Mesenchymal stem cell (in vitro differentiated cells and primary cell): Measurements from ENCODE around the gene PKIB.

Experiments used
- DNase-seq: peaks from one replicate; pipeline ENCODE4 v3.0.0-alpha.2; 2013
- H2AFZ ChIP-seq: one replicate; pipeline ENCODE4 v1.6.1; 2013; ENCODE audit warnings: low read depth, mild to moderate bottlenecking, control low read depth, inconsistent platforms, low read length, moderate library complexity
- H2AK5ac ChIP-seq: 2 replicates; pipeline ENCODE4 v1.6.1; 2013; ENCODE audit warnings: low read length, moderate library complexity, mild to moderate bottlenecking, inconsistent platforms; ENCODE audit not compliant: severe bottlenecking
- H2BK120ac ChIP-seq: one replicate; pipeline ENCODE4 v1.6.1; 2013; ENCODE audit warnings: low read depth, mild to moderate bottlenecking, inconsistent platforms, low read length, moderate library complexity
- H2BK12ac ChIP-seq, 2 experiments: one replicate each; pipeline ENCODE4 v1.6.1; 2013; ENCODE audit warnings: inconsistent platforms in 2 of 2, low read length in 2 of 2, mild to moderate bottlenecking in 2 of 2, moderate library complexity in 2 of 2, control low read depth in 1 of 2
- H2BK15ac ChIP-seq: one replicate; pipeline ENCODE4 v1.6.1; 2013; ENCODE audit warnings: mild to moderate bottlenecking, low read depth, inconsistent platforms; ENCODE audit not compliant: poor library complexity, severe bottlenecking
- H2BK5ac ChIP-seq: 2 replicates; pipeline ENCODE4 v1.6.1; 2013; ENCODE audit warnings: low read depth, mild to moderate bottlenecking, low read length, control low read depth, inconsistent platforms; ENCODE audit not compliant: poor library complexity, severe bottlenecking
- H3K14ac ChIP-seq, 2 experiments: one replicate each; pipeline ENCODE4 v1.6.1; 2013; ENCODE audit warnings: inconsistent platforms in 2 of 2, low read length in 2 of 2, control low read depth in 1 of 2, mild to moderate bottlenecking in 1 of 2, moderate library complexity in 1 of 2
- H3K18ac ChIP-seq, 2 experiments: one replicate each; pipeline ENCODE4 v1.6.1; 2013; ENCODE audit warnings: inconsistent platforms in 2 of 2, low read length in 2 of 2, control low read depth in 1 of 2, low read depth in 1 of 2, mild to moderate bottlenecking in 1 of 2
- H3K23ac ChIP-seq, 2 experiments: one replicate each; pipeline ENCODE4 v1.6.1; 2013; ENCODE audit warnings: inconsistent platforms in 2 of 2, low read length in 2 of 2, mild to moderate bottlenecking in 2 of 2, moderate library complexity in 2 of 2, control low read depth in 1 of 2
- H3K27ac ChIP-seq: 2 replicates; pipeline ENCODE4 v1.5.1; 2013; ENCODE audit warnings: mild to moderate bottlenecking, moderate library complexity, low read length, control low read depth, inconsistent platforms; ENCODE audit not compliant: poor library complexity, severe bottlenecking
- H3K27me3 ChIP-seq, 2 experiments: 2 replicates each; pipeline versions ENCODE4 v1.6.1 to v1.7.0; 2013; ENCODE audit warnings: low read length in 2 of 2, mild to moderate bottlenecking in 2 of 2, moderate library complexity in 2 of 2, control low read depth in 1 of 2, inconsistent platforms in 1 of 2; ENCODE audit not compliant: control insufficient read depth in 1 of 2, insufficient read depth in 1 of 2
- H3K36me3 ChIP-seq, 2 experiments: 2 replicates each; pipeline versions ENCODE4 v1.6.1 to v1.7.0; 2013; ENCODE audit warnings: low read length in 2 of 2, control low read depth in 1 of 2, inconsistent platforms in 1 of 2, low read depth in 1 of 2, mild to moderate bottlenecking in 1 of 2; ENCODE audit not compliant: insufficient read depth in 2 of 2, control insufficient read depth in 1 of 2
- H3K4ac ChIP-seq, 2 experiments: one replicate each; pipeline ENCODE4 v1.6.1; 2013; ENCODE audit warnings: inconsistent platforms in 2 of 2, low read length in 2 of 2, mild to moderate bottlenecking in 2 of 2, moderate library complexity in 2 of 2, control low read depth in 1 of 2, low read depth in 1 of 2
- H3K4me1 ChIP-seq: 2 replicates; pipeline ENCODE4 v1.6.1; 2013; ENCODE audit warnings: low read depth, low read length, control low read depth; ENCODE audit not compliant: control insufficient read depth, insufficient read depth
- H3K4me2 ChIP-seq: 2 replicates; pipeline ENCODE4 v1.6.1; 2013; ENCODE audit warnings: low read length, mild to moderate bottlenecking, inconsistent platforms; ENCODE audit not compliant: poor library complexity, severe bottlenecking
- H3K4me3 ChIP-seq, 2 experiments: 2 replicates each; pipeline versions ENCODE4 v1.5.1 to v1.7.0; 2013; ENCODE audit warnings: low read length in 2 of 2, mild to moderate bottlenecking in 2 of 2, control low read depth in 1 of 2, low read depth in 1 of 2; ENCODE audit not compliant: insufficient read depth in 1 of 2
- H3K79me1 ChIP-seq: replicated peaks from 2 replicates; pipeline ENCODE4 v1.6.1; 2013; ENCODE audit warnings: mild to moderate bottlenecking, control low read depth, low read length, inconsistent platforms; ENCODE audit not compliant: poor library complexity, severe bottlenecking
- H3K9ac ChIP-seq: 2 replicates; pipeline ENCODE4 v1.7.0; 2013; ENCODE audit warnings: mild to moderate bottlenecking, low read length, moderate library complexity
- H3K9me3 ChIP-seq: 2 replicates; pipeline ENCODE4 v1.7.0; 2013; ENCODE audit warnings: mild to moderate bottlenecking, low read length; ENCODE audit not compliant: control insufficient read depth
- H4K8ac ChIP-seq: one replicate; pipeline ENCODE4 v1.6.1; 2013; ENCODE audit warnings: inconsistent platforms, mild to moderate bottlenecking, low read length, moderate library complexity
- H4K91ac ChIP-seq: one replicate; pipeline ENCODE4 v1.6.1; 2013; ENCODE audit warnings: mild to moderate bottlenecking, low read length, inconsistent platforms
- WGBS: methylation state at CpG from one replicate; pipeline ENCODE4 v1.1.7; 2013; ENCODE audit warnings: mixed read lengths; 5-methylcytosine and 5-hydroxymethylcytosine counted together

Gene PKIB

GRCh38 chr6:122697458-122697857 lies 87.3 kb downstream of the PKIB start:
- Histone ChIP-seq H4K91ac (no peak overlapping the region), H2BK5ac (peak overlapping the region; percentile 46), H3K36me3 (peaks cover 0 to 6% of the 10 kb centered on the region in 2 experiments), H3K9ac (no peak overlapping the region), H3K14ac (no peak overlapping the region), H3K27ac (no peak overlapping the region), H3K4me3 (no peak overlapping the region), H3K18ac (peak overlapping the region in 1 of 2 experiments; percentile 19), H3K9me3 (no peaks in the 10 kb centered on the region), H2BK15ac (no peak overlapping the region), H2AFZ (no peak overlapping the region), H2AK5ac (peak overlapping the region; percentile 61), H2BK12ac (no peak overlapping the region), H3K4ac (no peak overlapping the region), H3K4me1 (peaks cover 11% of the 10 kb centered on the region), H3K4me2 (no peak overlapping the region), H2BK120ac (no peak overlapping the region), H3K27me3 (no peaks in the 10 kb centered on the region), H4K8ac (no peak overlapping the region), H3K79me1 (peaks cover 13% of the 10 kb centered on the region), H3K23ac (no peak overlapping the region)
- 95% methylated on average over 1 of the region's 1 CpG for WGBS
- DNase-seq: no peak

GRCh38 chr6:122701666-122702065 lies 91.5 kb downstream of the PKIB start:
- H2AK5ac ChIP-seq: no peak overlapping the region
- no peak for DNase-seq
- no peak overlapping the region for H3K4me2 ChIP-seq

GRCh38 chr6:122702841-122703240 lies 92.6 kb downstream of the PKIB start:
- Histone ChIP-seq H3K4ac (no peak overlapping the region), H3K23ac (no peak overlapping the region), H4K8ac (no peak overlapping the region), H3K9ac (no peak overlapping the region), H2BK12ac (no peak overlapping the region), H3K4me2 (no peak overlapping the region), H2BK5ac (no peak overlapping the region), H3K27me3 (no peaks in the 10 kb centered on the region), H3K79me1 (peaks cover 13% of the 10 kb centered on the region), H3K18ac (no peak overlapping the region), H3K14ac (no peak overlapping the region), H3K4me1 (peaks cover 3% of the 10 kb centered on the region), H3K4me3 (no peak overlapping the region), H2AK5ac (no peak overlapping the region), H2BK120ac (no peak overlapping the region), H2AFZ (no peak overlapping the region), H4K91ac (no peak overlapping the region), H2BK15ac (no peak overlapping the region), H3K27ac (no peak overlapping the region), H3K36me3 (peaks cover 0 to 6% of the 10 kb centered on the region in 2 experiments), H3K9me3 (no peaks in the 10 kb centered on the region)
- DNase-seq: no peak
- WGBS: no CpG with 5 or more reads among the region's 3 CpGs

More at GRCh38 chr6:122701666-122702065, 91.5 kb downstream of the PKIB start:
- H3K79me1 ChIP-seq: peaks cover 15% of the 10 kb centered on the region
- no peaks in the 10 kb centered on the region for H3K27me3 ChIP-seq
- no peak overlapping the region for H2BK120ac ChIP-seq
- no peak overlapping the region for H3K23ac ChIP-seq
- no peaks in the 10 kb centered on the region for H3K9me3 ChIP-seq
- no peak overlapping the region for H2BK5ac ChIP-seq
- no peak overlapping the region for H2BK12ac ChIP-seq
- WGBS: 100% methylated on average over 1 of the region's 1 CpG
- H3K14ac ChIP-seq: no peak overlapping the region
- H4K8ac ChIP-seq: no peak overlapping the region
- H2BK15ac ChIP-seq: no peak overlapping the region
- no peak overlapping the region for H4K91ac ChIP-seq
- no peak overlapping the region for H3K27ac ChIP-seq
- H3K9ac ChIP-seq: no peak overlapping the region
- no peak overlapping the region for H3K18ac ChIP-seq
- H3K4me1 ChIP-seq: peaks cover 8% of the 10 kb centered on the region
- peaks cover 0 to 6% of the 10 kb centered on the region in 2 experiments for H3K36me3 ChIP-seq
- no peak overlapping the region for H3K4me3 ChIP-seq
- no peak overlapping the region for H3K4ac ChIP-seq
- no peak overlapping the region for H2AFZ ChIP-seq

- Histone ChIP-seq H3K4me2 (no peak overlapping the region), H3K4ac (no peak overlapping the region), H3K27ac (no peak overlapping the region), H2BK5ac (no peak overlapping the region), H3K18ac (no peak overlapping the region), H4K91ac (no peak overlapping the region), H2BK12ac (no peak overlapping the region), H3K9ac (no peak overlapping the region), H2BK15ac (no peak overlapping the region), H3K9me3 (no peaks in the 10 kb centered on the region), H3K23ac (no peak overlapping the region), H4K8ac (no peak overlapping the region), H2AFZ (no peak overlapping the region), H3K4me1 (no peaks in the 10 kb centered on the region), H2BK120ac (no peak overlapping the region), H3K79me1 (peaks cover 10% of the 10 kb centered on the region), H3K14ac (no peak overlapping the region), H2AK5ac (no peak overlapping the region), H3K36me3 (peaks cover 0 to 6% of the 10 kb centered on the region in 2 experiments), H3K27me3 (no peaks in the 10 kb centered on the region), H3K4me3 (no peak overlapping the region)
- no peak for DNase-seq
- WGBS: 94% methylated on average over 3 of the region's 4 CpGs
Observed at GRCh38 chr6:122704066-122704465, 93.9 kb downstream of the PKIB start.
